HG03097 (cell line): ENCODE data around the gene RCN1.
"Not testable (repeated sequence)": the region's sequence is repeated elsewhere in the genome, so short reads cannot be mapped to it uniquely, and the experiment has no call there.

Experiments
- ATAC-seq: cut with Tn5 transposase; IDR thresholded peaks from one replicate; pipeline ENCODE4 v1.9.1; 2021; ENCODE audit not compliant: unreplicated experiment, low FRiP score

The RCN1 gene

DNA sequence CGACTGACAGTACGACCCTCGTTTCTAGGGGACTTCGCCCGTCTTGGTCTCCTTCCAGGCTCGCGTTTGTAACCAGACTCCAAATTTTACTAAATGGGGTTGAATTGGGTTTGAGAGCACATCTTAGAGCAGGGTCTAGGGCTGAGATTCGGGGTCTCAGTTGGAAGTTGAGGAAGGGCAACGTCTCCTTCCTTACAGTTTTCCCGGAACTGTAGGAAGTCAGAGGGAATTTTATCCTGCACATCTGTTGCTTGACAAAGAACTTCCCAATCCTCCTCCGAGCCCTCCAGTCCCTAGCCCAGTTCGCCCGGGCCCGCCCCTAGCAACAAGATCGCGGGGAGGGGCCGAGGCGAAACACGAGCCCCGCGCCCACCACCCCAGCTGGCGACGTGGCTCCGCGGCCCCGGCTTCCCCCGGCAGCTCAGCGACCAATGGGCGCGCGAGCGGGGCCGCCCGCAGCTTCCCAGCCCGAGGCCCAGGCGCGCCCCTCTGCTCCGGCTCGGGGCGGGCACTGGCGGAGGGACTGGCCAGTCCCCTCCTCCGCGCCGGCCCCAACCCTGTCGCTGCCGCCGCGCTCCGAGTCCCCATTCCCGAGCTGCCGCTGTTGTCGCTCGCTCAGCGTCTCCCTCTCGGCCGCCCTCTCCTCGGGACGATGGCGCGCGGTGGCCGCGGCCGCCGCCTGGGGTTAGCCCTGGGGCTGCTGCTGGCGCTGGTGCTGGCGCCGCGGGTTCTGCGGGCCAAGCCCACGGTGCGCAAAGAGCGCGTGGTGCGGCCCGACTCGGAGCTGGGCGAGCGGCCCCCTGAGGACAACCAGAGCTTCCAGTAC, at the start of gene RCN1:
Gene RCN1 (plus strand): TSS at position 530 of the 826 bp plus-strand sequence. CDS start 123 bp downstream, at position 653.
- peak; percentile 57 for ATAC-seq

DNA sequence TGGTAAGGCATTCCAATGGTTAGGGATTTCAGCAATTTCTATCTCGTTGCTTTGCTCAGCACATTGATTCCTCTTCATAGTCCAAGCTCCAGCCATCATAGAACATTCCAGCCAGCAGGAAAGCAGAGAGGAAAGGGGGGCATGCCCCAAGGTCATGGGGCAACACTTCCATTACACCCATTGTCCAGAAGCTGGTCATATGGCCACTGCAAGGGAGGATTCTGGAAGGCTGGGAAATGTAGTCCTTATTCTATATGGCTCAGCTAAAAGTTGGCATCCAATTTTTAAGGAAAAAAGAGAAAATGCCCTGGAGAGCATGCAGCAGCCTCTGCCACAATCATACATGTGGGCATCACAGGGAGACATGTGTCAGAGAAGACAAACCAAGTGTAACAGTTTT, 47.1 kb upstream of the RCN1 start:
- no peak for ATAC-seq

DNA sequence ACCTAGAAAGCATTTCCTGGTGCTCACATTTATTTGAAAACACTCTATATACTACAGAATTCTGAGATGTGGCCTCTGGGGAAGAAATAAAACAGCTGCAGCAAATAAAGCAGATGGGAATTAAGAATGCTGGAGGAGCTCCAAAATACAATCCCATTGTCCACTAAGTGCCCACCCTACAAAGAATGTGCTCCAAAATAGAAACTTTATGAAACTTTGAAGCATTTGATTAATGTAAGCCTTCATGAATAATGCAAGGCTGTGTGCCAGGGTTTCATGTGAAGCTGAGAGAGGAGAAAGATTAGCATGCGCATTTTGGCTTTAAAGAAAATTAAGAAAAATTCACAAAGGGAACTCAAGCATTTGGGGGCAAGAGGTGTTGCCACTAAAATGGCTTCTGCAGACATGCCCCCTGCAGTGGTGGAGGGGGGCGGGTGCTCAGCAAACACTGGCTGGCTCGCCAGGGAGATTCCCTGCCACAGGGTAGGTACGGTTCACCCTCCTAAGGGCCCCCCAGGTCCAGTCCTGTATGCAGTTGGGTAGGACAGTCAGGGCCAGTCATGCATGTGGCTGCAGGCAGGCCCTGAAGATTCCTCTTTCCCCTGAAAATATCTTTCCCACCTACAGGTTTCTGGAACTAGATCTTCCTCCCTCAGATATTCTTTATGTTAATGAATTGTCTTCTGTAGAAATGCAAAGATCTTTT, 46.6 kb upstream of the RCN1 start:
- ATAC-seq, result no peak

DNA sequence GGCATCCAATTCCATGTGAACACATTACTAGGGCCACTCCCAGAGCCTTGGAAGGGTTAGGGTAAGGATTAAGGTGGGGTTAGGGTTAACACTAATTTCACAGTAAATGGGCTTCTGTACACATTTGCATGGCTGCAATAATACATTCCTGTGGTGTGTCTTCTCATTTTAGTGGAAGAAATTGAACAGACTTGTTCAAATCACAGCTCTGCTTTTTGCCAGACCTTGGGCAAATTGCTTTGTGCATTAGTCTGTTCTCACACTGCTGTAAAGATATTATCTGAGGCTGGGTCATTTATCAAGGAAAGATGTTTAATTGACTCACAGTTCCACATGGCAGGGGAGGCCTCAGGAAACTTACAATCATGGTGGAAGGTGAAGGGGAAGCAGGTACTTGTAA, 45.4 kb upstream of the RCN1 start:
- ATAC-seq, result no peak

DNA sequence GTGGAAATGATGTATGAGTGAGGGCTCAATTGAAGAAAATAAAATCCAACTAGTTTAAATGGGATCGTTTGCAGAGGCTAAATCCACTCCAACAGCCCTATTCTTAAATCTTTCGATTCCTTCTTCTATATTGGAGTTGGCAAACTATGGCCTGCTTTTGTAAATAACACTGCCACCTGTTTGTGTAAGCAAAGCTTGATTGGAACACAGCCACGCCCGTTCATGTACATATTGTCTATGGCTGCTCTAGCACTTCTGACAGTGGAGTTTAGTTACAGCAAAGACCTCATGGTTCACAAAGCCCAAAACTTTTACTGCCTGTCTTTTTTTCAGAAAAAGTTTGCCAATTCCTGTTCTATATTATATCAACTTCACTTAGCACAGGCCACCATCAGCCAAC, 40.6 kb upstream of the RCN1 start:
- ATAC-seq, result no peak

DNA sequence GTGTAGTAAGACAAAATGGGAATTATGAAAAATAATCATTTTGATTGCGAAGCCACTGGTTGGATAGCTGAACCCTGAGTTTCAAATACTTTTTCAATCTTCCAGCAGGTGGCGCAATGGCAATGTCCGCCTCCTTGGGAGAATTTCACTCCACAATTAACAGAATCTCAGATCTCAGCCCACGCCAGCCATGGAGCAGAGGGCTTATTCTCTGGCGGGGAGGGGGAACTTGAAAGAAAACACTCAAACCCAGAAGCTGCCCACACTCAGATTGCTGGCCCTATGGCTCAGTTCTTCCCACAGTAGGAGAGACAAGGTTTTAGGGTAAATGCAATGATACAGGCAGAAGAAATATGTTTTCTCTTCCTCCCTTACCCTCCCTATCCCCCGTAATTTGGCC, 38.7 kb upstream of the RCN1 start:
- ATAC-seq, result no peak

DNA sequence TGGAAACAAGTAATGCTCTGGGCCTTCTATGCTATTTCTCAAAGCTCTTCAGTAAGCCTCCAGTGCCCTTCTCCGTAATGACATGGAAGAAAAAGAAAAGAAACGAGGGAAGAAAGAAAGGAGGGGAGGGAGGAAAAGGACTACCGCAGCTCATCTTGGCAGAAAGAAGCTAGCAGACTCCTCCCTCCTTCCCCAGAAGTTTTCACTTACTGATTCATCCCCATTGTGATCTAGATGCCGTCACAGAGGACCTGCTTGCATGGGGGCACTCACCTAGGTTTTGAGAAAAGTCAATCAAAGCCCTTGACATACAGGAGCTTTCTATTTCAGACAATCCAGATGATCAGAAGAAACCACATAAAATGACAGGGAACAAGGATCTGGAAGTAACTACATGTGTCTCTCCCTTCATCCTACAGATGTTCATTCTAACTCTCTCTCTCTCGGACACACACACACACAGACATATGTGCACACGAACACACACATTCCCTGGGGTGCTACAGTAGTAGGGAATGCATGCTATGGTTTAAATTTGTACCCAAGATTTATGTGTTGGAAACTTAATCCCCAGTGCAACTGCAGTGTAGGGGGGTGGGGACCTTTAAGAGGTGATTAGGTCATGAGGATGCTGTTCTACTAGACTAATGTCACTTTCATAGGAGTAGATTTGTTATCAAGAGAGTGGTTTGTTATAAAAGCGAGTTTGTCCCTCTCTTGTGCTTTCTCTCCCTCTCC, 37.6 kb upstream of the RCN1 start:
- ATAC-seq, result no peak

DNA sequence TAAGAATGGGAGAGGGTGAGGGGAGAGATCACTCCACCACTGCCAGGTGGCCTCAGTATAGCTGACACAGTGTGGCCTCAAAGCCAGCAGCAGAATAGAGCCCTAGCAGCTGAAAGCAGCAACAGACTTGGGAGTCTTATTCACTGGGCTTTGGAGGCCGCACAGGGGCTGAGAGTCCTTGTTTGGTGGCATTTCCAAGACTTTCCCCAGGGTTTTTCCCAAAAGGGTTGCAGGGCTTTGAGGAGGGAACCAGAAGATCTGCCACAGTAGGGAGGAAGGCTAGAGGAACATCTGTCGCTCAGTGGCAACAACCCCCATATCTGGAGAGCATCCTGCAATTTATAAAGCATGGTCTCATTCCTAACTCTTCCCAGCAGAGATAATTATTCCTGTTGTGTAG, 35.0 kb upstream of the RCN1 start:
- no peak for ATAC-seq

DNA sequence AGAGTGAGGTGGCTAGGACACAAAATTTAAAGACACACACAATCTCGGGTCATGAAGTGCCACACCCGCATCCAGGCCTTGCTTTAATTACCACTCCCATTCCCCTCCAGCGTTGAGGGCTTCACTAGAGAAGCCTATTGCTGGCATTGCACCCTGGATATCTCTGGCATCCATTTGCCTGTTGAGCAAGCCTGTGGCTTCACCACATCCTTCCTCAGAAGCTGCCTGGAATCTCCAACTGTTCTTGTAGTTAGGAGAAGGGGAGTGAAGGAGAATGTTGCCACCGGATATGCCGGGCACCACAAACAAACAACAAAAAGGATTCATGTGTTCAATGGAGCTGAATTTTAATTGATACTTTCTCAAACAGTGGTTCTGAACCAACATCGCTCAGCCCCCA, 34.4 kb upstream of the RCN1 start:
- no peak for ATAC-seq

DNA sequence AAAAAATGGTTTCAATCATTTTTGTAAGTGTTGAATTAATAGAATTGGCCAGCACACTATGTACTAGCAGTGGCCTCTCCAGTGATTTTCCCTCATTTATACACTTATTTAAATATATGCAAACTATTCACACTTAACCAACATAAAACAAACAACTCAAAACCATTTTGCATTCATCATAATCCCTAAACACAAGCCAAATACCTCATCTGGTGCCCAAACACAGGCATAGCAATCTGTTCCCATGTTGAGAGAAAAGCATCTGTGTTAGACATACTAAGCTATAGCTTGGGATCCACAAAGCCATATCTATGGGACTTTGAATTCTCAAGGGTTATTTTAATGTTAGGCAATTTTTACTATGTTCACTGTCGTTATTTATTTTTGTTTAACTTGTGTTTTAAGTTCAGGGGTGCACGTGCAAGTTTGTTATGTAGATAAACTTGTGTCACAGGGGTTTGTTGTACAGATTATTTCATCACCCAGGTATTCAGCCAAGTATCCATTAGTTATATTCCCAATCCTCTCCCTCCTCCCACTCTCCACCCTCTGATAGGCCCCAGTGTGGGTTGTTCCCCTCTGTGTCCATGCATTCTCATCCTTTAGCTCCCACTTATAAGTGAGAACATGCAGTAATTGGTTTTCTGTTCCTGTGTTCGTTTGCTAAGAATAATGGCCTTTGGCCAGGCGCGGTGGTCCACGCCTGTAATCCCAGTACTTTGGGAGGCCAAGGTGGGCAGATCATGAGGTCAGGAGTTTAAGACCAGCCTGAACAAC, 31.0 kb upstream of the RCN1 start:
- ATAC-seq, result no peak

DNA sequence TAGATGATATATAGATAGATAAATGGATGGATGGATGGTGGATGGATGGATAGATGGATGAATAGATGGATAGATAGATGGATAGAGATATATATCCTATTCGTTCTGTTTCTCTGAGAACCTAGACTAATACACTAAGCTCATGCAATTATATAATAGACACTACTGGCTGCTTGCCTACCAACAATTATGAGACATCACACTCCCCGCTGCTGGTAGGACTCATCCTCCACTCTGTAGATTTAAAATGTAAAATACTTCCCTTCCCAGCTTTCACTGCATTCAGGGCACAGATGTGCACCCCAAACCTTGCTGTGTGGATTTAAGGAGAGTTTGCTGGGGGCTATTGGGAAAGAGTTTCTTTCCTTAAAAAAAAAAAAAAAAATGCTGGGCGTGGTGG, 28.3 kb upstream of the RCN1 start:
- no peak for ATAC-seq

DNA sequence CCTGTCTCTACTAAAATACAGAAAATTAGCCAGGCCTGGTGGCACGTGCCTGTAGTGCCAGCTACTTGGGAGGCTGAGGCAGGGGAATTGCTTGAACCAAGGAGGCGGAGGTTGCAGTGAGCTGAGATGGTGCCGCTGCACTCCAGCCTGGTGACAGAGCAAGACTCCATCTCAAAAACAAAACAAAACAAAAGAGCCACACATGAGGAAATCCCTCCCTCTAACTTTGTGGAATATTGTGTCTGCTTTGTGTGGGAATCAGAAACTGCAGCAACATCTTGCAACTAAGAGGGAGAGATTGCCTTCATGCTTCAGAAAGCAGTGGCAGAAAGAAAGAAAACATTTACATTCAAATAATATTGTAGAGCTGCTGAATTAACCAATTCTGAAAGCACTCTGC, 27.8 kb upstream of the RCN1 start:
- not testable (repeated sequence) for ATAC-seq

DNA sequence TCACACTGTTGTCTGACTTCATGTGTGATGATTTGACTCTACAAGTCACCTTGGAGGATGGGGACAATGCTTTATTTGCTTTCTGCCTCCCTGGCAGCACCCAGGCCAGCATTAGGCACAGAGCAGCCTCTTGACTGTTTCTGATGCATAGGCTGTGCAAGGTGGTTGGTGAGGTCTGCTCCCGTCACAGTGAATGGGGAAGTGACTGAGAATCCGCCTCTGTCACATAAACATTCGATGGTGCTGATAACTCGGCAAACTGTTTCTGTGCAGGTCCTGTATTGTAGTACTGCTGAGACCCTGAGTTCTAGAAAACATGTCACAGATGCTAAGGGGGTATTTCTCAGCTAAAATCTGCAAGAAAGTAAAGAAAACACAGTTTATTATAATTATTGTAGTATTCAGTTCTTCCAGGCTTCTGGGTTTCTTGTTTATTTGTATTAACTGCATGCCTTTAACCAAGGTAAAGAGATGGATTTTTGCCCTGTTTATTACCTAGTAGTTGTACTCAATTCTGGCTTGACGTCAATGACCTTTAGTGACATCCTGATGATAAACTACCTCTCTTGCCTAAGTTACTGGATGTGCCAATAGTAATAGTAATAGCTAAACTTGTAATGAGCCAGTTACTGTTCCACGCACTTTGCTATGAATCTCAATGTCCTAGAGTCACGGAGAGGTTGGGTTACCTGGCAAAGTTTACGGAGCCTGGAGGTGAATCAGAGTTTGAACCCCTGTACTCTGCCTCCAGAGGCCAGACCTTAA, 24.8 kb upstream of the RCN1 start:
- ATAC-seq, result no peak

DNA sequence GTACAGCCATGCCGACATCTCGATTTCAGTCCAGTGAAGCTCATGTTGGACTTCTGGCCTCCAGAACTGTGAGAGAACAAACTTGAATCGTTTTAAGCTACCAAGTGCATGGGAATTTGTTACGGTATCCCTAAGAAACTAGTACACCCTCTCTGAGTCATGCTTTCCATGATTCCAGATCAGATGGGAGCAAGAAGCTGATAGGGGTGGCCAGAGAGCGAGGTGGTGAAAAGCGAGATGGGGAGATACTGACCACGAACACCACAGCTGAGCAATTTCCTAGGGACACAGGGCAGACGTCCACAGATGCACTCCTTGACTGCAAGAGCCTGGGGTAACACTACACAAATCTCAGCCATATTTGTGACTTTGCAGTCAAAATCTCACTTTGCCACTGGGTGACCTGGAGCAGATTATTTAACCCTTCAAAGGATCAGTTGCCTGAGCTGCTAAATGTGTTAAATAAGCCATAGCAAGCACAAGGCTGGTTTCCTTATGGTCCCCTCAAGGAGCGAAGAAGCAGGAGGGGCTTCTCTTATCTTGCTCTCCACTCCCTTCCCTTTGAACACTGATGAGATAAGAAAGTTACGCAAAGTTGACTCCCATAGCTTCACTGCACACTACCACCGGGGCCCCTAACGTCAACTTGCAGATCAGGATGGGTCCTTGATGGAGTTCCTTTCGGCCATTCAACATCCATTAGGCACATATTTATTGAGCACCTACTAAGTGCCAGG, 22.6 kb upstream of the RCN1 start:
- no peak for ATAC-seq

DNA sequence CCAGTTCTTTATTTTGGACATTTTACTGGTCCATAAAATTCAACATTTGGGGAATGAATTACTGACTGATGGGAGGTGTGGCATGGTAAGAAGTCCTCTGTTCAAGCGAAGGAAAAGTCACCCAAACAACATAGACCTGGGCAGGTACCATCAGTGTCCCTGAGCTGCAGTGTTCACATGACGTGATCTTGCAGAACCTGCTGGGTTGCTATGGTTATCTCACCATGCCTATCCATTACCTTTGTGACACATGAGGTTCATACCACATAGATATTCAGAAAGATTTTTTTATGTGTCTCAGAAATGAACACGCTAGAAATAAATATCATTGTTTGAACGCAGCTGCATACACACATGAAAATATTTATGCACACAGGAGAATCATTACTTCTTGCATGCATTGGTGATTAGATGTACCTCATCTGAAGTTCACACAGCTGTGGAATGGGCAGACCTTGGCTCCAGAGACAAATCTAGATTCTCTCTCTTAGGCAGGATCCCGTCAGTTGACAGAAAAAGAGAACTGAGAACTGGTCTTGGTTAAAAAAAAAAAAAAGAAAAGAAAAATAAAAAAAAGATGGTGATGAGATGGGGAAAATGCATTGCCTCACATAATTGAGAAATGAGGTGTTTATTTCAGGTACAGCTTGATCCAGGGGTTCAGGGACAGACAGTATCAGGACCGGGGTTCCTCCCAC, 21.4 kb upstream of the RCN1 start:
- no peak for ATAC-seq

DNA sequence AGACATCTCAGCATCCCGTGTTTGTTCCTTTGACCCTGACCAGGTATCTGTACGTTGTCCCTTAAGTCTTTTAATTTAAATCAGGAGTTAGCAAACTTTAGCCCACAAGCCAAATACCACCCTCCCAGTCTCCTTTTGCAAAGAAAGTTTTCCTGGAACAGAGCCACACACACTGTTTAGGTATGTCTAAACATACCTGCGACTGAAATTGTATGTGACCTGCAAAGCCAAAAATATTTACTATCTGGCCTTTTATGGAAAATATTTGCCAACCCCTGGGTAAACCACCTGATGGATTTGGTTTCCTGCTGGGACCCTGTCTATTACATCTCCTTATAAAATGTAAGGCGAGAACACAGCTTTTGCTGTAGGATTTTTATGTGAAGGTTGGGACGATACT, 20.2 kb upstream of the RCN1 start:
- ATAC-seq, result no peak

DNA sequence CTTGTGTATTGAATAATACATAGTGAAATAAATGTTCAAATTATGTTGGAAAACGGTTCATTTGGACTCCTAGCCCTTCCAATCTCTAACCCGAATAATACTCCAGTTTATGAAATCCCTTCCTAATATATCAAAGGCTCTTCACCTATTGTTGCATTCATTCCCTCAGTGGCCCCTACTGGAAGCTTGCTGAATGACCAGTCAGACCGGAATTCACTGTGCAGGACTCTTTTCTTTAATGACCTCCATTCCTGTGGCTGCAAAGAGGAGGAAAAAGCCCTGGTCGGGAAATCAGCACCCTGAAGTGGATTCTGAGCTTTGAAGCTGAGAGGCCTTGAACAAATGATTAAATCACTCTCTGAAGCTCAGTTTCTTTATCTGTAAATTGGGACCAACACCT, 19.1 kb upstream of the RCN1 start:
- no peak for ATAC-seq

DNA sequence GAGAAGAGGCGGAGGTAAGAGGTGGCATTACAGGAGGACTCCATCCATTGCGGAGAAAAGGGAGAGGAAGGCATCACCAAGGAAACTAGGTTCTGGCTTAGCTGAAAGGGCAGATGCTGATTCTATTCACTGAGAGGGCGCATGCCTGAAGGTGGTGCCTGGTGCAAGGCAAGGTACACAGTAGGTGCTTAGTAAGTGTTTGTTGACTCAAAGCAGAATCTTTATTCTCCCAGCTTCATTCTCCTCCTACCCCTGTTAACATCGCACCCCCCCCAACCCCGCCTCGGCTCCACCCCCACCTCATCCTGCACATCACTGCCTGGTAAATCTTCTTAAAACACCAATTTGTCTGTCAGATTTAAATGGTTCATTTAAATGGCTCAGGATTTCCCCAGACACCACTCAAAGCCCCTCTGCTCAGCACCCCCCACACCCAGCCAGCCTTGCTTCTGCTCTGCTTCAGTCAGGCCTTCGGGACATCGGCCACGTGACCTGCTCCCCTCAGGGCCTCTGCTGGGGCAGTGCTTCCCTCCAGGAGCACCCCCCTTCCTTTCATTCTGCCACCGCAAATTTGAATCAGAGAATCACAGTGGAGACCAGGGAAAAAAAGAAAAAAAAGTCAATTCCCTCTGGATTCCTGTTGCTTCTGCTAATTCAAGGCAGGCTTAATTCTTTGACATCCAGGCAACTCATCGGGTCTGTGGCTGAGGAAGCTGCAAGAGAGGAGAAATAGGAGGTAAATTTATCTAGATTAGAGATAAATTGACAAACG, 17.8 kb upstream of the RCN1 start:
- ATAC-seq, result no peak
